Measurements from ENCODE around the gene VSIG2.
A peak's percentile ranks its signal among the peaks of the same experiment; 100 is the strongest.

The VSIG2 gene

GRCh38 chr11:124758355-124759265, 6.6 kb upstream of the VSIG2 start:
- Histone ChIP-seq H3K27ac (peak overlapping the region; percentile 92), H3K9me3 (no peaks in the 10 kb centered on the region), H3K9ac (peak overlapping the region; percentile 85), H3K27me3 (no peaks in the 10 kb centered on the region), H4K20me1 (peaks cover 49% of the 10 kb centered on the region), H3K4me3 (peak overlapping the region; percentile 79), H3K4me1 (peaks cover 64% of the 10 kb centered on the region), H3K36me3 (peaks cover 22% of the 10 kb centered on the region), H3K4me2 (peak overlapping the region; percentile 96)
- no peak for TF ChIP-seq Cebpa-rat (IDR thresholded peaks at IDR 0.05)

GRCh38 chr11:124757320-124757719, 5.3 kb upstream of the VSIG2 start:
- TF ChIP-seq Cebpa-rat (IDR thresholded peaks at IDR 0.05), result no peak

GRCh38 chr11:124756753-124757227, 4.7 kb upstream of the VSIG2 start:
- H3K27ac ChIP-seq, result no peak overlapping the region
- H3K9ac ChIP-seq, result no peak overlapping the region
- H3K4me2 ChIP-seq, result no peak overlapping the region
- no peak overlapping the region for H3K4me3 ChIP-seq
- no peaks in the 10 kb centered on the region for H3K9me3 ChIP-seq
- H3K36me3 ChIP-seq, result peaks cover 29% of the 10 kb centered on the region
- TF ChIP-seq Cebpa-rat (IDR thresholded peaks at IDR 0.05), result no peak
- H3K27me3 ChIP-seq, result no peaks in the 10 kb centered on the region
- H3K4me1 ChIP-seq, result peaks cover 71% of the 10 kb centered on the region
- H4K20me1 ChIP-seq, result peaks cover 42% of the 10 kb centered on the region

More at GRCh38 chr11:124757320-124757719, 5.3 kb upstream of the VSIG2 start:
- no peaks in the 10 kb centered on the region for H3K27me3 ChIP-seq
- no peak overlapping the region for H3K9ac ChIP-seq
- no peaks in the 10 kb centered on the region for H3K9me3 ChIP-seq
- no peak overlapping the region for H3K27ac ChIP-seq
- peaks cover 72% of the 10 kb centered on the region for H3K4me1 ChIP-seq
- H3K4me3 ChIP-seq, result no peak overlapping the region
- H4K20me1 ChIP-seq, result peaks cover 43% of the 10 kb centered on the region
- H3K4me2 ChIP-seq, result no peak overlapping the region
- H3K36me3 ChIP-seq, result peaks cover 29% of the 10 kb centered on the region

GRCh38 chr11:124756033-124756752, 4.1 kb upstream of the VSIG2 start:
- H3K4me1 ChIP-seq, result peaks cover 65% of the 10 kb centered on the region
- H4K20me1 ChIP-seq, result peaks cover 42% of the 10 kb centered on the region
- no peak overlapping the region for H3K4me3 ChIP-seq
- no peaks in the 10 kb centered on the region for H3K9me3 ChIP-seq
- H3K36me3 ChIP-seq, result peaks cover 29% of the 10 kb centered on the region
- no peak overlapping the region for H3K9ac ChIP-seq
- TF ChIP-seq Cebpa-rat (IDR thresholded peaks at IDR 0.05), result no peak
- H3K27ac ChIP-seq, result no peak overlapping the region
- H3K27me3 ChIP-seq, result no peaks in the 10 kb centered on the region
- H3K4me2 ChIP-seq, result no peak overlapping the region

GRCh38 chr11:124754710-124755109, 2.7 kb upstream of the VSIG2 start:
- H3K9ac ChIP-seq, result no peak overlapping the region
- H3K4me3 ChIP-seq, result no peak overlapping the region
- peaks cover 42% of the 10 kb centered on the region for H4K20me1 ChIP-seq
- H3K27ac ChIP-seq, result no peak overlapping the region
- peaks cover 29% of the 10 kb centered on the region for H3K36me3 ChIP-seq
- peaks cover 50% of the 10 kb centered on the region for H3K4me1 ChIP-seq
- H3K27me3 ChIP-seq, result no peaks in the 10 kb centered on the region
- no peak overlapping the region for H3K4me2 ChIP-seq
- no peak for TF ChIP-seq Cebpa-rat (IDR thresholded peaks at IDR 0.05)
- H3K9me3 ChIP-seq, result no peaks in the 10 kb centered on the region

- no peaks in the 10 kb centered on the region for H3K9me3 ChIP-seq
- H3K36me3 ChIP-seq, result peaks cover 29% of the 10 kb centered on the region
- peaks cover 46% of the 10 kb centered on the region for H3K4me1 ChIP-seq
- H3K4me3 ChIP-seq, result no peak overlapping the region
- no peaks in the 10 kb centered on the region for H3K27me3 ChIP-seq
- no peak overlapping the region for H3K27ac ChIP-seq
- no peak overlapping the region for H3K4me2 ChIP-seq
- TF ChIP-seq Cebpa-rat (IDR thresholded peaks at IDR 0.05), result no peak
- peaks cover 42% of the 10 kb centered on the region for H4K20me1 ChIP-seq
- H3K9ac ChIP-seq, result no peak overlapping the region
Measured at GRCh38 chr11:124754309-124754708, 2.3 kb upstream of the VSIG2 start.

- Histone ChIP-seq H3K9ac (no peak overlapping the region), H3K27ac (no peak overlapping the region), H3K36me3 (peaks cover 29% of the 10 kb centered on the region), H3K9me3 (no peaks in the 10 kb centered on the region), H3K4me1 (peaks cover 42% of the 10 kb centered on the region), H3K4me2 (0 out of 2 replicates have a peak overlapping the region, but pooled peaks have one; percentile 46), H3K4me3 (no peak overlapping the region), H4K20me1 (peaks cover 42% of the 10 kb centered on the region), H3K27me3 (no peaks in the 10 kb centered on the region)
- no peak for TF ChIP-seq Cebpa-rat (IDR thresholded peaks at IDR 0.05)
Measured at GRCh38 chr11:124753624-124754023, 1.6 kb upstream of the VSIG2 start.

- Histone ChIP-seq H3K9ac (no peak overlapping the region), H3K4me1 (peaks cover 42% of the 10 kb centered on the region), H3K4me2 (peak overlapping the region; percentile 46; the same call in 1 of the 2 replicates), H3K27ac (no peak overlapping the region), H3K27me3 (no peaks in the 10 kb centered on the region), H4K20me1 (peaks cover 42% of the 10 kb centered on the region), H3K9me3 (no peaks in the 10 kb centered on the region), H3K36me3 (peaks cover 29% of the 10 kb centered on the region), H3K4me3 (no peak overlapping the region)
- no peak for TF ChIP-seq Cebpa-rat (IDR thresholded peaks at IDR 0.05)
Measured at GRCh38 chr11:124753205-124753604, 1.1 kb upstream of the VSIG2 start.

GRCh38 chr11:124752471-124753102, 532 bp upstream of the VSIG2 start:
- Histone ChIP-seq H4K20me1 (peaks cover 36% of the 10 kb centered on the region), H3K27me3 (no peaks in the 10 kb centered on the region), H3K27ac (no peak overlapping the region), H3K4me3 (no peak overlapping the region), H3K36me3 (peaks cover 29% of the 10 kb centered on the region), H3K4me1 (peaks cover 42% of the 10 kb centered on the region), H3K9ac (no peak overlapping the region), H3K4me2 (peak overlapping the region; percentile 46), H3K9me3 (no peaks in the 10 kb centered on the region)
- no peak for TF ChIP-seq Cebpa-rat (IDR thresholded peaks at IDR 0.05)

Data from BLaER1 (cell line).